ENCODE results near the gene DIPK1A. TPM values are rescaled to one million over a fixed set of nuclear protein-coding genes. Genes with fewer than 3 reads are reported as not detected.

DIPK1A gene
- polyA plus RNA-seq, 1 donor from 2014 or later = 29.2 TPM

DNA sequence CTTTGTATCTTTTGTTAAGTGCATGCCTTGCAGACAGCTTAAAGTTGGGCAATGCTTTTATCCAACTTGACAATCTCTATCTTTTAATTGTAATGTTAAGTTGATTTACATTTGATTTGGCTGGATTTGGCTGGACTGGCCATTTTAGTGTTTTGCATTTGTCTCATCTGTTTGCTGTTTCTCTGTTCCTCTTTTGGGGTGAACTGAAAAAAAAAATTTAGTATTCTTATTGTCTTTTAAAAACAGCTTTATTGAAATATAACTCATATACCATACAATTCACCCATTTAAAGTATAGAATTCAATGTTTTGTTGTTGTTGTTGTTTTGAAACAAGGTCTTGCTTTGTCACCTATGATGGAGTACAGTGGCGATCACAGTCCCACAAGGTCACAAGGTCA, 34.4 kb downstream of the DIPK1A start:
- H3K4me3 Mint-ChIP-seq = peak overlapping the region in 1 of 4 donors; percentile 49
- H3K4me1 Mint-ChIP-seq = peaks cover 53 to 65% (median 57%) of the 10 kb centered on the region in 3 donors
- no peak overlapping the region for H3K27ac Mint-ChIP-seq
- H3K27me3 Mint-ChIP-seq = no peaks in the 10 kb centered on the region
- peaks cover 8% of the 10 kb centered on the region for H3K36me3 Mint-ChIP-seq
- no peaks in the 10 kb centered on the region for H3K9me3 Mint-ChIP-seq

DNA sequence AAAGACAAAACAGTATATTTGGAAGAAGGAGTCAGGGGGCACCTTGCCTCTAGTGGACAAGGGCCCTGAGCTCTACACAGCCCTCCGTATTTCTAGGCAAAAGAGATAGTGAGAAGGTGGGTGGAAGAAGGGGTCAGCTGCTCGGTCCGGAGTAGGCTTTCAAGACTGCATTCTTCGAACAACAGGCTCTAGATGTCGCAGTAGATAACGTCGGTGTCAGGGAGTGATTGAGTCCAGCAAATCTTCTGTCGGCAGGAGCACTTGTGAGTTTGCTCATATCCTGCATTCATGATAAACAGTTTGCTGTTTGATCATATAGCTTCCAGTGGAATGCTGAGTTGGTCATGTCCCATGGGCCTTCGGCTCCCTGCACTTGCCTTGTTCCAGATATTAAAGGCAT, 36.8 kb downstream of the DIPK1A start:
- Mint-ChIP-seq H3K4me1 (peaks cover 43 to 57% (median 46%) of the 10 kb centered on the region in 3 donors), H3K4me3 (no peak overlapping the region), H3K9me3 (peaks cover 2 to 8% (median 6%) of the 10 kb centered on the region in 3 donors), H3K36me3 (peaks cover 22% of the 10 kb centered on the region), H3K27ac (peak overlapping the region in 1 of 3 donors; percentile 56), H3K27me3 (no peaks in the 10 kb centered on the region)

DNA sequence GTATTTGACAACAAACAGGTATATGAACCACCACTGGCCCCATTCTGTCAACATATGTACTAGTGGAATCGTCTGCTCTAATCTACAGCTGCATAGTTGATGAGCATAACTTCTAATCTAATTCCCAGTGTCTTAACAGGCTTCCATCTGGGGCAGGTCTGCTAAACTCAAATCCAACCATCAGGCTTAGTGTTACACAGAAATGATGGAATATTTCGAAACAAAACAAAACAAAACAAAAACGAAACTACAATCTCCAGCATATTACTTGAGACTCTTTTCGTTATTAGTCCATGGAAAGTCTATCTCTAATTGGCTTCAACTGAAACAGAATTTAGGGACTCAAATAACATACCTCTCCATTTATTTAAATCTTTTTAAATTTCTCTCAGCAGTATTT, 37.6 kb downstream of the DIPK1A start:
- peaks cover 24% of the 10 kb centered on the region for H3K36me3 Mint-ChIP-seq
- H3K27me3 Mint-ChIP-seq = no peaks in the 10 kb centered on the region
- no peak overlapping the region for H3K4me3 Mint-ChIP-seq
- peaks cover 2 to 8% (median 6%) of the 10 kb centered on the region in 3 donors for H3K9me3 Mint-ChIP-seq
- H3K27ac Mint-ChIP-seq = peak overlapping the region in 1 of 3 donors; percentile 16
- peaks cover 39 to 55% (median 40%) of the 10 kb centered on the region in 3 donors for H3K4me1 Mint-ChIP-seq

DNA sequence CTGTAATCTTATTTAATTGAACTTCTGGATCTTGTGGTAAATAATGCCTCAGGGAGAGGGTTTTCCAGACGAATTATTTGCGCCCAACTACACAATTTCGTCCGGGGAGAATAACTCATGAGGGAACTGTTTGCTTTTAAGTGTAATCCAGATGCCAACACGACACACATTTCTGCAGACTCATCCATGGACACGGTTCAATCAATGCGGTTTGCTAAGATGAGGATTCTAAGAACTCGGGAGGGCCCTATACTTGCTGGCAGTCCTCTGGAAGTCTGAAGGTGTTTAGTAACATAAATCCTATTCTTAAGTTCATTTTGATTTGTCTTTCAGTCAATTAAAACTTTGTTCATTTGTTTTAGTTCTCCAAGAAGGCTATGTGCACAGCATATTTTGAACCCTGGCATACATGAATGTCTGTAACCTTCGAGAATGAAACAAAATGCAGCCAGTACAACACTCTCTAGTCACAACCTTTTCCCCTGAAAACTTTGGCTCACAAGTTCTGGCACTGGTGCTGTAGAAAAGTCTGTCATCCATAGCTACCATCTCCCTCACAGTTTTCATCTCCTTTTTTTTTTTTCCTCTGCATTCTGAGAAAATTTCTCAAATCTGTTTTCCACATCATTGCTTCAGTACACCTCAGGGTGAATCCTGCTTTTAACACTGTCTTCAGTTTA, 38.8 kb downstream of the DIPK1A start:
- Mint-ChIP-seq H3K27me3 (no peaks in the 10 kb centered on the region), H3K4me1 (peaks cover 28 to 46% (median 33%) of the 10 kb centered on the region in 3 donors), H3K4me3 (no peak overlapping the region), H3K36me3 (peaks cover 28% of the 10 kb centered on the region), H3K27ac (peak overlapping the region in 1 of 3 donors; percentile 80), H3K9me3 (peaks cover 2 to 8% (median 6%) of the 10 kb centered on the region in 3 donors)

DNA sequence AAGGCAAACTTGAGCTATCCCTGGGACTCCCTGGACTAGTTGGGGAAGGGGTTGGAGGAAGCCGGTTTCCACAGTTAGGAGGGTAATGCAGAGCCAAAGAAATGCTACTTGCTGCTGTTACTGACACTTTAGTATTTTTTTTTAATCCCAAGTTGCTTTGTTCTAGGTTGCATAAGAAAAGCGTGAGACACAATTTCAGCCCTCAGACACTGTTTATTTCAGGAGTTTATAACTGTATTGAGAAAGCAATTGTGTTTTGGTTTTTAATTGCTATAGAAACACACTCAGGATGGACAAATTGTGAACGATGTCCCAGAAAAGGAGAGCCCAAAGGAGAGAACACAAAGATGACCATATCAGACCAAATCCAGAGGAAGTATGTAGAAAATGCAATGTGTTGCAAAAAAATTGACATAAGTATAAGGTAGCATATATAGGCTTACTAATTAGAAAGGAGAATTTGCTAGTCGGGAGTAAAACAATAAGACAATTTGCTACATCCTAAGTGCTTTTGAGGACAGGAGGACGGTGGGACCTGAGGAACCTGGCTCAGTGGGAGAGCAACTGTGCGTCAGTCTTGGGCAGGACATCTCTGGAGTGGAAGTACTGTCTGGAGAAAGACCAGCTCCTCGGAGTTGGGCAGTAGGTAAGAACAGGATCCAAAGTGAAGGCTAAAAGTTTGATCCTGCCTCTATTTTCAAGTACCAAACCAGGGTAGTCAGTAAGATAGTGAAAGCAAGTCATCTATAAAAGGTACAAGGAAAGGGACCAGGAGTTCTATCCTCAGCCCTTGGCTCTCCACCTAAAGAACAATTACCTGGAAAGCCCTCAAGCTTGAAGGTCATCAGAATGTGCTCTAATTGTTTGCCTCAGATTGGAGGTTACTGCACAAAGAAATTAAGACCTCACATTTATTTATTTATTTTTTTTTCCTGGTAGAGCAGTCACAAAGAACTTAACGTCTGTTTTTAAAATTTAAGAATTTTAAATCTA, 39.9 kb downstream of the DIPK1A start:
- Mint-ChIP-seq H3K36me3 (peaks cover 26% of the 10 kb centered on the region), H3K27ac (peak overlapping the region in 1 of 3 donors; percentile 80), H3K4me3 (peak overlapping the region in 1 of 4 donors; percentile 68), H3K27me3 (no peaks in the 10 kb centered on the region), H3K4me1 (peaks cover 20 to 46% (median 25%) of the 10 kb centered on the region in 3 donors), H3K9me3 (peaks cover 2 to 8% (median 6%) of the 10 kb centered on the region in 3 donors)

DNA sequence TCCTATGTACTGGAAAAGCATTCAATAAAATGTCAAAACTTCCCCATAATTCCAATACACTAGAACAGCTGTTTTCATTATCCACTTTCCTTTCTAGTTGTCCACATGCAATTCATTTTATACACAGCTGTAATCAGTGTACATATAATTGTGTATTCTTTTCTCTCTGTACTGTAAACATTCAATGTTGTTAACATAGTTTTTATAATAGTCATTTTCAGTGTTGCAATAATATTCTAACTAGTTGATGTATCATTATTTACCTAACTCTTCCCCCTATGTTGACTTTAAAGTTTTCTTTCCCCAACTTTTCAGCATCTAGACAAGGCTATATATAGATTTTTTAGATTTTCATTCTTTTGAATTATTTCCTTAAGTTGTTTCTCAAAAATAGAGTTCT, 44.4 kb downstream of the DIPK1A start:
- H3K9me3 Mint-ChIP-seq = peaks cover 2 to 8% (median 6%) of the 10 kb centered on the region in 3 donors
- peak overlapping the region in 1 of 3 donors; percentile 18 for H3K27ac Mint-ChIP-seq
- H3K27me3 Mint-ChIP-seq = no peaks in the 10 kb centered on the region
- peaks cover 30% of the 10 kb centered on the region for H3K36me3 Mint-ChIP-seq
- peaks cover 27 to 58% (median 30%) of the 10 kb centered on the region in 3 donors for H3K4me1 Mint-ChIP-seq
- H3K4me3 Mint-ChIP-seq = no peak overlapping the region

DNA sequence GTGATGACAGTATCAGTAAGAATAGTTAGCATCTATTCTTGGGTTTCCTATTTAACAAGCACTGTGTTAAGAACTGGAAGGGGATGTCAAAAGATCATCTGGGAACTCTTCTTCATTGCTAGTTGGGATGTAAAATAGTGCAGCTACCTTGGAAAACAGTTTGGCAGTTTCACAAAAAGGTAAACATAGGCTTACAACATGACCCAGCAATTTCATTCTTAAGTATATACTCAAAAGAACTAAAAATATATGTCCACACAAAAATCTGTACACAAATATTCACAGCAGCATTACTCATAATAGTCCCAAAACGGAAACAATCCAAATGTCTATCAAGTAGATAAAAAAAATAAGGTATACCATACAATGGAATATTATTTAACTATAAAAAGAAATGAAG, 45.7 kb downstream of the DIPK1A start:
- H3K27ac Mint-ChIP-seq = peak overlapping the region in 1 of 3 donors; percentile 62
- peaks cover 24 to 58% (median 31%) of the 10 kb centered on the region in 3 donors for H3K4me1 Mint-ChIP-seq
- peaks cover under 1 to 5% (median 3%) of the 10 kb centered on the region in 3 donors for H3K9me3 Mint-ChIP-seq

DNA sequence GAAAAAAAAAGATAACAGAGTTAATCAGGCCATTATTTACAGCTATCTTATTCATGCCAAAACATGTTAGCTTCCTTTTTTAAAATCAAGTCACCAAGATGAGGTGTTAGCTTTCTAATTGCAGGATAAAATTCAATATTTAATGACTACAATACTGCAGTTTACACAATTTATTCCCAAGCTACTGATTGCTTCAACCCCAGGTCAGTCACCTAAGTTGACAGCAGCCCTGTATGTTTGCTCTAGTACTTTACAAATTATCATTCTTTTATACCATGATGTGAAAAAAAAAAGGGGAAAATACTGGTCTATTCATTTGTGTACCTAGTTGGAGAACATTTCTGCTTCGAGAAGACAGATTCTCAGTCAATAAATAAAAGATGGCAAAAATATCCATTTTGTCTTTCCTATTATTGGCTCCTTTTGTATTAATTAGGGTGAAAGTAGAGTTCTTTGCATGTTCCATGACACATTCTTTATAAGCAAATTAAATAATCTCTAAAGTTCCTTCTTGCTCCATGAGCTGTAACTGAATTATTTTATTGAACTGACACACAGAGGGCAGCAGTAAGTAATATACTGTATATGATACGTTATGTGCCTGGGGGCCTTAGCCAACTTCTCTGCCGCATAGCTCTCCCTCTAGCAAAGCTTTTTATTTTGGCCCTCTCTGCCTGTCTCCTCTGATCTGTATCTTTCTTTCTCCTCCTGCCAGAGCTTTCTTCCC, 48.0 kb downstream of the DIPK1A start:
- H3K4me3 Mint-ChIP-seq = peak overlapping the region in 1 of 4 donors; percentile 39
- no peaks in the 10 kb centered on the region for H3K9me3 Mint-ChIP-seq
- H3K27me3 Mint-ChIP-seq = no peaks in the 10 kb centered on the region
- peaks cover 8% of the 10 kb centered on the region for H3K36me3 Mint-ChIP-seq
- H3K4me1 Mint-ChIP-seq = peaks cover 30 to 53% (median 32%) of the 10 kb centered on the region in 3 donors
- H3K27ac Mint-ChIP-seq = peak overlapping the region in 2 of 3 donors; percentile 30 to 42

More for the DNA sequence above, 45.7 kb downstream of the DIPK1A start:
- H3K36me3 Mint-ChIP-seq = peaks cover 19% of the 10 kb centered on the region
- no peak overlapping the region for H3K4me3 Mint-ChIP-seq
- no peaks in the 10 kb centered on the region for H3K27me3 Mint-ChIP-seq

DNA sequence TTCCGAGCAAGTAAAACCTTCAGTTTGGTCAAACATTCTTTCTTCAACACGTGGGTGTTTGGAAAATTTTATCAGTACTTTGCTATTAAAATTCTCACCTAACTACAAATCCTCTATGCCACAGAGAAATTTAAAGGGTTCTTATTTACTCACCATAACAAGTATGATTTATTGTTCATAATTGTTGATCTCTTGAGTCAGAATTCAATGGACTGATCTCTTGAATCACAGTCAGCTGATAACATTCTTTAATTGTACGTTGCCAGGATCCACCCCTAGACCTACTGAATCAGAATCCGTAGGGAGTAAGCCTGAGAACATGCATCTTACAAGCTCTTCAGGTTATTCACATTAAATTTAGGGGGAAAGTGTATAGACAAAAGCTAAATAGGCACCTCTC, 51.2 kb downstream of the DIPK1A start:
- no peaks in the 10 kb centered on the region for H3K27me3 Mint-ChIP-seq
- H3K4me1 Mint-ChIP-seq = peaks cover 29 to 38% (median 35%) of the 10 kb centered on the region in 3 donors
- H3K4me3 Mint-ChIP-seq = no peak overlapping the region
- peaks cover 0 to 2% (median 0%) of the 10 kb centered on the region in 3 donors for H3K9me3 Mint-ChIP-seq
- peaks cover 15% of the 10 kb centered on the region for H3K36me3 Mint-ChIP-seq
- H3K27ac Mint-ChIP-seq = no peak overlapping the region

DNA sequence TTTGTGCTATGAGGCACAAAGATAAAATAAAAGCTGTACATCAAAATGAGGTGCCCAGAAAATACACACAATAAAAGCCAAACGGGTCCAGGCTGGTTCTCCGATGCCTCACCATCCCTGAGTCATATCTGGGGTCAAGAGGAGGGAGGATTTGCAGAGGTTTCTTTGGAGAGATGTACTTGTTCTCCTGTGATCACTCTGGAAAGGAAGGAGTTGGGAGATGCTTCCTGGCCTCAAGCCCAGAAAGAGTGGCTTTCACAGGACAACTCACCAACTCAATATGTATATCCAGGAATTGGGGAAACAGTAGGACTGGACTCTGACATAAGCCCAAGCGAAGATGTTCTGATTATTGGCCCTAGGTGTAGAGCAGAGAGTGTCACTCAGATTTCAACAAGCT, 51.9 kb downstream of the DIPK1A start:
- Mint-ChIP-seq H3K36me3 (peaks cover 15% of the 10 kb centered on the region), H3K9me3 (peaks cover 0 to 2% (median 0%) of the 10 kb centered on the region in 3 donors), H3K27ac (no peak overlapping the region), H3K4me1 (peaks cover 30 to 38% (median 36%) of the 10 kb centered on the region in 3 donors), H3K27me3 (no peaks in the 10 kb centered on the region), H3K4me3 (no peak overlapping the region)

DNA sequence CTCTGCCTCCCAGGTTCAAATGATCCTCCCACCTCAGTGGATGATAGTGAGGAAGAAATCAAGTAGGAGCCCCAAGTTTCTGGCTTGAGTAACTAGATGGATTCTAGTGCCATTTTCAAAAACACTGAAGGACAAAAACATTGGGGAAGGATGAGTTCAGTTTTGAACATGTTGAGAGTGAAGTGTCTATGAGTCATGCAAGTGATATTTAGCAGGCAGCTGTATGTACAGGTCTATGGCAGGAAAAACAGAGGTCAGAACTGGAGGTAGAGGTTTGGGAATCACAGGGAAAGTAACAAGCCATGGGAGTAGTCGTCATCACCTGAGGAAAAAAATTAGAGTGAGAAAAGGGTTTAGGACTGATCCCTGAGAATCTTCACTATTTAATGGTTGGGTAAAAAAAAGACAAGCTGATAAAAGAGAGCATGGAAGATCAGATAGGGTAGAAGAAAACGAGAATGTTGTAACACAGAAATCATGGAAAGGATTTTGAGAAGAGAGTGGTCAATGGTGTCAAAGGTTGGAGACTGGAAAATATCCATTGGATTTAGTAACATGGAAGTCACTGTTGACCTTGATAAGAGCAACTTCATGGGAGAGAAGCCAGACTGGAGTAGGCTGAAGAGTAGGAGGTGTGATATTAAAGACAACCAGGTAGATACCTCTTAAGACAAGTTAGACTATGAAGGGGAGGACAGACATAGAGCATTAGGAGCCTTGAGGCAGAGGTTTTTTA, 53.1 kb downstream of the DIPK1A start:
- peaks cover 13% of the 10 kb centered on the region for H3K36me3 Mint-ChIP-seq
- peak overlapping the region in 1 of 3 donors; percentile 34 for H3K27ac Mint-ChIP-seq
- no peaks in the 10 kb centered on the region for H3K27me3 Mint-ChIP-seq
- peaks cover 27 to 38% (median 36%) of the 10 kb centered on the region in 3 donors for H3K4me1 Mint-ChIP-seq
- H3K9me3 Mint-ChIP-seq = peaks cover 0 to 2% (median 0%) of the 10 kb centered on the region in 3 donors
- H3K4me3 Mint-ChIP-seq = peak overlapping the region in 1 of 4 donors; percentile 3

DNA sequence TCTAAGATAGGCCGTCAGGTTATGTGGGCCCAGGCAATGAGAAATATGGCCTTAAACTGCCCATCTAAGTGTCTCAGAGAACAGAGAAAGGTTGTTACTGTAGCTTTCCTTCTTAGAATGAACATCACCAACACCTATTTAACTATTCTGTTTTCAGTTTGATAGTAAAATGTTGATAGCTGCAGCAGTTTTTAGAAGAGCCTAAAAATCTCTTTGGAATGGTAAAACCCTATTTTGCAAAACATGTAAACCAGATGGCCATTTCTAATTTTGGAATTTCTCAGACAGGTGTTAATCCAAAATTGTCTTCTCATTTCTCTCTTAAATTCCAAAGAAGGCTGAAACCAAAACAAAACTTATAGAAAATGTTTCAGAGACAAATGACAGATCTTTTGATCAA, 57.5 kb downstream of the DIPK1A start:
- Mint-ChIP-seq H3K4me3 (no peak overlapping the region), H3K9me3 (peaks cover 3 to 18% (median 7%) of the 10 kb centered on the region in 3 donors), H3K27ac (no peak overlapping the region), H3K27me3 (no peaks in the 10 kb centered on the region), H3K4me1 (peaks cover 27 to 46% (median 28%) of the 10 kb centered on the region in 3 donors), H3K36me3 (peaks cover 26% of the 10 kb centered on the region)

DNA sequence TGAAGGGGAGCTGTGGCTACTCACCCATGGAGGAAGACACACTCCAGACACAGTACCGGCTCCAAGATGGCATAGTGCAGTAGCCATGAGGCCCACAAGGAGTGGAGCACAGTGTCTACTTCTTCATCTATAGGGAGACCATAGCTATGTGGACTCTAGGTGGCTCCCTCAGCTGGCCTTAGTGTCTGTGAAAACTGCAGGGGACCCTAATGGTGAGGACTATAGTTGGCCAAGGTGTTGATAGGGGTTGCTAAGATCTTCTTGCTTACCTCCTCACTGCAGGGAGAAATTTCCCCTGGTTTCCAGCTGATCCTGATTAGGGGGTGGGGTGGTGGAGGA, 58.9 kb downstream of the DIPK1A start:
- Mint-ChIP-seq H3K27me3 (no peaks in the 10 kb centered on the region), H3K36me3 (peaks cover 19% of the 10 kb centered on the region), H3K4me1 (peaks cover 28 to 44% (median 34%) of the 10 kb centered on the region in 3 donors), H3K9me3 (peaks cover 3 to 18% (median 7%) of the 10 kb centered on the region in 3 donors), H3K4me3 (peak overlapping the region in 1 of 4 donors; percentile 23), H3K27ac (peak overlapping the region in 1 of 3 donors; percentile 39)
